ENCODE data around the gene TRPV3. TPM values are rescaled to one million over a fixed set of nuclear protein-coding genes. Genes with fewer than 3 reads are reported as not detected.

Gene TRPV3
- total RNA-seq, 1 donor from 2014 or later = 0.52 TPM

Other genes starting within 250 kb of the TRPV3 start
- 1.6 TPM for gene OR3A2, start 171.5 kb downstream of the TRPV3 start, total RNA-seq
- not detected for gene OR1E1, start 159.4 kb downstream of the TRPV3 start, total RNA-seq
- not detected for gene OR3A3, start 146.4 kb downstream of the TRPV3 start, total RNA-seq
- gene OR1E2, start 124.0 kb downstream of the TRPV3 start, total RNA-seq = not detected
- 2.1 TPM for gene SPATA22, start 86.0 kb downstream of the TRPV3 start, total RNA-seq
- 1.6 TPM for gene ASPA, start 81.8 kb downstream of the TRPV3 start, total RNA-seq
- gene TRPV1, start 51.6 kb upstream of the TRPV3 start, total RNA-seq = 2.6 TPM
- gene SHPK, start 78.4 kb upstream of the TRPV3 start, total RNA-seq = 6.8 TPM
- 11.5 TPM for gene CTNS, start 78.9 kb upstream of the TRPV3 start, total RNA-seq
- gene TAX1BP3, start 110.8 kb upstream of the TRPV3 start, total RNA-seq = 31.3 TPM
- gene EMC6, start 111.0 kb upstream of the TRPV3 start, total RNA-seq = 14.6 TPM
- 13.0 TPM for gene P2RX5, start 138.3 kb upstream of the TRPV3 start, total RNA-seq
- 2.6 TPM for gene HASPIN, start 166.1 kb upstream of the TRPV3 start, total RNA-seq
- gene ITGAE, start 243.4 kb upstream of the TRPV3 start, total RNA-seq = 16.7 TPM